Measurements from ENCODE around the gene GRIK3. TPM values are rescaled to one million over a fixed set of nuclear protein-coding genes. Genes with fewer than 3 reads are reported as not detected.

The GRIK3 gene
- total and polyA plus RNA-seq, 2 experiments from 2014 or later = 0.31 to 2.9 TPM

- no peak overlapping the region for H3K4me3 Mint-ChIP-seq
Observed at GRCh38 chr1:36947384-36947783, 86.9 kb downstream of the GRIK3 start.

More at GRCh38 chr1:36947384-36947783, 86.9 kb downstream of the GRIK3 start:
- TF ChIP-seq POLR2AphosphoS5 (IDR thresholded peaks at IDR 0.05; ENCODE audit: low read depth) (no peak), EZH2 (IDR thresholded peaks at IDR 0.05; ENCODE audit: low read depth, unreplicated experiment) (no peak), NANOG (IDR thresholded peaks at IDR 0.05; ENCODE audit: borderline replicate concordance) (no peak), ZNF114 (CRISPR knock-in tag; IDR thresholded peaks at IDR 0.05) (no peak), ZNF331 (CRISPR knock-in tag; IDR thresholded peaks at IDR 0.05; ENCODE audit: low read depth) (no peak), EZH2phosphoT487 (IDR thresholded peaks at IDR 0.05; ENCODE audit: unreplicated experiment) (no peak), STAT1 (IDR thresholded peaks at IDR 0.05; ENCODE audit: unreplicated experiment) (no peak), CTCF (conservative IDR thresholded peaks at IDR 0.05; ENCODE audit: low read depth in 2 of 2) (no peak), JUNB (IDR thresholded peaks at IDR 0.05; ENCODE audit: unreplicated experiment) (no peak), REST (IDR thresholded peaks at IDR 0.05; ENCODE audit: unreplicated experiment) (no peak), CREB1 (CRISPR knock-in tag; IDR thresholded peaks at IDR 0.05; ENCODE audit: low read depth) (no peak)
- TF ChIP-seq, protein P1, sequence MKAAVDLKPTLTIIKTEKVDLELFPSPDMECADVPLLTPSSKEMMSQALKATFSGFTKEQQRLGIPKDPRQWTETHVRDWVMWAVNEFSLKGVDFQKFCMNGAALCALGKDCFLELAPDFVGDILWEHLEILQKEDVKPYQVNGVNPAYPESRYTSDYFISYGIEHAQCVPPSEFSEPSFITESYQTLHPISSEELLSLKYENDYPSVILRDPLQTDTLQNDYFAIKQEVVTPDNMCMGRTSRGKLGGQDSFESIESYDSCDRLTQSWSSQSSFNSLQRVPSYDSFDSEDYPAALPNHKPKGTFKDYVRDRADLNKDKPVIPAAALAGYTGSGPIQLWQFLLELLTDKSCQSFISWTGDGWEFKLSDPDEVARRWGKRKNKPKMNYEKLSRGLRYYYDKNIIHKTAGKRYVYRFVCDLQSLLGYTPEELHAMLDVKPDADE (IDR thresholded peaks at IDR 0.05) = no peak
- TF ChIP-seq, protein P2, sequence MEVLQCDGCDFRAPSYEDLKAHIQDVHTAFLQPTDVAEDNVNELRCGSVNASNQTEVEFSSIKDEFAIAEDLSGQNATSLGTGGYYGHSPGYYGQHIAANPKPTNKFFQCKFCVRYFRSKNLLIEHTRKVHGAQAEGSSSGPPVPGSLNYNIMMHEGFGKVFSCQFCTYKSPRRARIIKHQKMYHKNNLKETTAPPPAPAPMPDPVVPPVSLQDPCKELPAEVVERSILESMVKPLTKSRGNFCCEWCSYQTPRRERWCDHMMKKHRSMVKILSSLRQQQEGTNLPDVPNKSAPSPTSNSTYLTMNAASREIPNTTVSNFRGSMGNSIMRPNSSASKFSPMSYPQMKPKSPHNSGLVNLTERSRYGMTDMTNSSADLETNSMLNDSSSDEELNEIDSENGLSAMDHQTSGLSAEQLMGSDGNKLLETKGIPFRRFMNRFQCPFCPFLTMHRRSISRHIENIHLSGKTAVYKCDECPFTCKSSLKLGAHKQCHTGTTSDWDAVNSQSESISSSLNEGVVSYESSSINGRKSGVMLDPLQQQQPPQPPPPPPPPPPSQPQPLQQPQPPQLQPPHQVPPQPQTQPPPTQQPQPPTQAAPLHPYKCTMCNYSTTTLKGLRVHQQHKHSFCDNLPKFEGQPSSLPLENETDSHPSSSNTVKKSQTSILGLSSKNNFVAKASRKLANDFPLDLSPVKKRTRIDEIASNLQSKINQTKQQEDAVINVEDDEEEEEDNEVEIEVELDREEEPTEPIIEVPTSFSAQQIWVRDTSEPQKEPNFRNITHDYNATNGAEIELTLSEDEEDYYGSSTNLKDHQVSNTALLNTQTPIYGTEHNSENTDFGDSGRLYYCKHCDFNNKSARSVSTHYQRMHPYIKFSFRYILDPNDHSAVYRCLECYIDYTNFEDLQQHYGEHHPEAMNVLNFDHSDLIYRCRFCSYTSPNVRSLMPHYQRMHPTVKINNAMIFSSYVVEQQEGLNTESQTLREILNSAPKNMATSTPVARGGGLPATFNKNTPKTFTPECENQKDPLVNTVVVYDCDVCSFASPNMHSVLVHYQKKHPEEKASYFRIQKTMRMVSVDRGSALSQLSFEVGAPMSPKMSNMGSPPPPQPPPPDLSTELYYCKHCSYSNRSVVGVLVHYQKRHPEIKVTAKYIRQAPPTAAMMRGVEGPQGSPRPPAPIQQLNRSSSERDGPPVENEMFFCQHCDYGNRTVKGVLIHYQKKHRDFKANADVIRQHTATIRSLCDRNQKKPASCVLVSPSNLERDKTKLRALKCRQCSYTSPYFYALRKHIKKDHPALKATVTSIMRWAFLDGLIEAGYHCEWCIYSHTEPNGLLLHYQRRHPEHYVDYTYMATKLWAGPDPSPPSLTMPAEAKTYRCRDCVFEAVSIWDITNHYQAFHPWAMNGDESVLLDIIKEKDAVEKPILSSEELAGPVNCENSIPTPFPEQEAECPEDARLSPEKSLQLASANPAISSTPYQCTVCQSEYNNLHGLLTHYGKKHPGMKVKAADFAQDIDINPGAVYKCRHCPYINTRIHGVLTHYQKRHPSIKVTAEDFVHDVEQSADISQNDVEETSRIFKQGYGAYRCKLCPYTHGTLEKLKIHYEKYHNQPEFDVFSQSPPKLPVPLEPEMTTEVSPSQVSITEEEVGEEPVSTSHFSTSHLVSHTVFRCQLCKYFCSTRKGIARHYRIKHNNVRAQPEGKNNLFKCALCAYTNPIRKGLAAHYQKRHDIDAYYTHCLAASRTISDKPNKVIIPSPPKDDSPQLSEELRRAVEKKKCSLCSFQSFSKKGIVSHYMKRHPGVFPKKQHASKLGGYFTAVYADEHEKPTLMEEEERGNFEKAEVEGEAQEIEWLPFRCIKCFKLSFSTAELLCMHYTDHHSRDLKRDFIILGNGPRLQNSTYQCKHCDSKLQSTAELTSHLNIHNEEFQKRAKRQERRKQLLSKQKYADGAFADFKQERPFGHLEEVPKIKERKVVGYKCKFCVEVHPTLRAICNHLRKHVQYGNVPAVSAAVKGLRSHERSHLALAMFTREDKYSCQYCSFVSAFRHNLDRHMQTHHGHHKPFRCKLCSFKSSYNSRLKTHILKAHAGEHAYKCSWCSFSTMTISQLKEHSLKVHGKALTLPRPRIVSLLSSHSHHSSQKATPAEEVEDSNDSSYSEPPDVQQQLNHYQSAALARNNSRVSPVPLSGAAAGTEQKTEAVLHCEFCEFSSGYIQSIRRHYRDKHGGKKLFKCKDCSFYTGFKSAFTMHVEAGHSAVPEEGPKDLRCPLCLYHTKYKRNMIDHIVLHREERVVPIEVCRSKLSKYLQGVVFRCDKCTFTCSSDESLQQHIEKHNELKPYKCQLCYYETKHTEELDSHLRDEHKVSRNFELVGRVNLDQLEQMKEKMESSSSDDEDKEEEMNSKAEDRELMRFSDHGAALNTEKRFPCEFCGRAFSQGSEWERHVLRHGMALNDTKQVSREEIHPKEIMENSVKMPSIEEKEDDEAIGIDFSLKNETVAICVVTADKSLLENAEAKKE (CRISPR knock-in tag; IDR thresholded peaks at IDR 0.05) = no peak
- H3F3A ChIP-seq (replicated peaks; ENCODE audit: low read depth) = no peaks in the 10 kb centered on the region
- ATAC-seq = peak; percentile 75
- Mint-ChIP-seq H3K27ac (no peak overlapping the region), H3K9me3 (no peaks in the 10 kb centered on the region), H3K27me3 (ENCODE audit: insufficient read depth, low read depth, poor library complexity) (peaks cover 16% of the 10 kb centered on the region), H3K36me3 (ENCODE audit: low read depth) (no peaks in the 10 kb centered on the region; the same call in 2 of the 3 replicates), H3K4me1 (peaks cover 32% of the 10 kb centered on the region)
- peak; percentile 40 for DNase-seq (ENCODE audit: low spot score)
- H3K36me3 ChIP-seq (ENCODE audit: insufficient read depth) = no peaks in the 10 kb centered on the region
- H3K27ac ChIP-seq (ENCODE audit: low read depth) = no peak overlapping the region
- H3K4me2 ChIP-seq = no peak overlapping the region
- H3K4me1 ChIP-seq (ENCODE audit: insufficient read depth) = no peaks in the 10 kb centered on the region
- no peaks in the 10 kb centered on the region for H3K79me2 ChIP-seq (replicated peaks; ENCODE audit: insufficient read depth)
- H2AFZ ChIP-seq = no peak overlapping the region
- no peaks in the 10 kb centered on the region for H4K20me1 ChIP-seq (replicated peaks; ENCODE audit: insufficient read depth)
- H3K4me3 ChIP-seq = no peak overlapping the region
- no peaks in the 10 kb centered on the region for H3K9me2 ChIP-seq (ENCODE audit: insufficient read depth)
- no peaks in the 10 kb centered on the region for H3K27me3 ChIP-seq (ENCODE audit: insufficient read depth)
